ENCODE measurements around the gene THUMPD1.

DNA sequence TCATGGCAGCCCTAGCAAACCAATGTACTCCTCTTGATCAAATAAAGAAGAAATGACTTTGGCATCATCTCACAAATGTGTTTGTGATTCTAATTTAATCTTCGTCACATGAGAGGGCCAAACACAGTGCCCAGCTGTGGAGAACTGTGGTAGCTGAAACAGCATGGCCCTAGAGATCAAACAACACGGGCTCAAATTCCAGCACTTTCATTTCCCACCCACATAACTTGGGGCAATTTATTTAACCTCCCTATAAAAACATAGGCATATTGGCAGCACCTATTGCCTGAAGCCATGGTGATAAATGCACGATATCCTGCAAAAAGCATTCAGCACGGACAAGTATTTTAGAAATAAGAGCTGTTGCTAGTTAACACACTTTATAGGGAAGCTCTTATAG, 46.6 kb downstream of the THUMPD1 start:
- TF ChIP-seq CTCF (IDR thresholded peaks at IDR 0.05): no peak
- TF ChIP-seq POLR2A (IDR thresholded peaks at IDR 0.05): no peak

All from thyroid gland (tissue), 4 donors.